Measurements from ENCODE around the gene GALNT9.

The GALNT9 gene

DNA sequence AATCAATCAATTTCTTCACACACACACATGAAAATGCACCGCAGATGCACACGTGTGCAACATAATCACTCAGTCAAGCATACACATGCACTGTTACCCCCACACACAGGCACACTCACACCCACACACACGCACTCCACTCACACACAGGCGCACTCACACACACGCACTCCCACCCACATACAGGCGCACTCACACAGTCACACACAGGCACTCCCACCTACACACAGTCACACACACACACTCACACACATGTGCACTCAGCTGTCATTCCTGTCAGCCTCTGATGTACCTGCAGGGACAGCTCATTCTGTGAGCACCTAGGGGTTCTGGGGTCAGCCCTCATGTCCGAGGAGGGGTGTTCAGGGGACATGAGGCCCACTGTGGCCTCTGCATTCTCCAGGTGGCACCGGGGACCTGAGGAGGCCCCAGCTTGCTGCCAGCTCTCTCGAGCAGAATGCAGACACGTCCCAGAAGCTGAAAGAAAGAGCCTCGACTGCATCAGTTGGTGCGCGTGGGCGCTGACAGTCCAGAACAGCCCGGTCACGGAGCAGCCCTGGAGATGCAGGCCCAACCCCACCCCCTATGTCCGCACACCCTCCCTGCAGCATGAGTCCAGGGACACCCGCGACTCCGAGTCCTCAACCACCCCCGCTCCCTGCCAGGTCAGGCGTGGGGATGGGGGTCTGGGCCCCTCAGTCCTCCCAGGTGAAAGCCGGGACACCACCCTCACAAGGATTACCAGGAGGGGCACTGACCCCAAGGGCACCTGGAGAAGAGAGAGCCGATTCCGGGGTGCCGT, 115.8 kb downstream of the GALNT9 start:
- Histone ChIP-seq H3K79me2 (ENCODE audit: control insufficient read depth, insufficient read depth, low read length, unreplicated experiment) (no peaks in the 10 kb centered on the region), H3K4me3 (ENCODE audit: low read depth, low read length) (no peak overlapping the region), H3K27me3 (ENCODE audit: insufficient read depth, low read length) (no peaks in the 10 kb centered on the region), H3K4me1 (ENCODE audit: control insufficient read depth, insufficient read depth, low read length, unreplicated experiment) (no peaks in the 10 kb centered on the region), H3K36me3 (ENCODE audit: insufficient read depth, low read length) (no peaks in the 10 kb centered on the region), H2AFZ (ENCODE audit: low read length, unreplicated experiment) (no peak overlapping the region), H3K27ac (ENCODE audit: low read depth, low read length) (no peak overlapping the region)

DNA sequence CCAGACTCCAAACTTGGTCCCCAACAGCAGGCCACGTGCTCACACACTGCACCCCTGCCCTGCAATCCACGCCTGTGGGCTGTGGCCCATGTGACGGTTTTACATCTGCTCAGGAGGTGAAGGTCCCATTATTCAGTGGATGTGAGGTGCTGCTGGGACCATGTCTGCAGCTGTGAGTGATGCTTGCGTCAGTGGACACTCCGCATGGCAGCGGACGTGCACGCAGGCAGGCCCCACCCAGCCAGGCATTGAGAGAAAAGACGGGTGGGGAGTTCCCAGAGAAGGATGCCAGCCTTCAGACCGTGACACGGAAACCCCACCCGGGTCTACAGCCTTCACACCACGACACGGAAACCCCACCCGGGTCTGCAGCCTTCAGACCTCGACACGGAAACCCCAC, 117.6 kb downstream of the GALNT9 start:
- no peaks in the 10 kb centered on the region for H3K79me2 ChIP-seq (ENCODE audit: control insufficient read depth, insufficient read depth, low read length, unreplicated experiment)
- no peak overlapping the region for H2AFZ ChIP-seq (ENCODE audit: low read length, unreplicated experiment)
- peaks cover 4% of the 10 kb centered on the region; the same call in 1 of the 2 replicates for H3K27me3 ChIP-seq (ENCODE audit: insufficient read depth, low read length)
- no peak overlapping the region for H3K4me3 ChIP-seq (ENCODE audit: low read depth, low read length)
- no peaks in the 10 kb centered on the region for H3K36me3 ChIP-seq (ENCODE audit: insufficient read depth, low read length)
- H3K27ac ChIP-seq (ENCODE audit: low read depth, low read length), result no peak overlapping the region
- H3K4me1 ChIP-seq (ENCODE audit: control insufficient read depth, insufficient read depth, low read length, unreplicated experiment), result no peaks in the 10 kb centered on the region

- Histone ChIP-seq H3K4me1 (ENCODE audit: control insufficient read depth, insufficient read depth, low read length, unreplicated experiment) (no peaks in the 10 kb centered on the region), H3K79me2 (ENCODE audit: control insufficient read depth, insufficient read depth, low read length, unreplicated experiment) (no peaks in the 10 kb centered on the region), H3K4me3 (ENCODE audit: low read depth, low read length) (no peak overlapping the region), H2AFZ (ENCODE audit: low read length, unreplicated experiment) (no peak overlapping the region), H3K27ac (ENCODE audit: low read depth, low read length) (no peak overlapping the region), H3K36me3 (ENCODE audit: insufficient read depth, low read length) (no peaks in the 10 kb centered on the region), H3K27me3 (ENCODE audit: insufficient read depth, low read length) (peaks cover 9% of the 10 kb centered on the region; the same call in 1 of the 2 replicates)
These were observed 118.1 kb downstream of the GALNT9 start for GRCh38 chr12:132211326-132211725.

GRCh38 chr12:132210223-132211055, 119.0 kb downstream of the GALNT9 start:
- peaks cover 18% of the 10 kb centered on the region for H3K27me3 ChIP-seq (ENCODE audit: insufficient read depth, low read length)
- H3K27ac ChIP-seq (ENCODE audit: low read depth, low read length), result no peak overlapping the region
- no peaks in the 10 kb centered on the region for H3K36me3 ChIP-seq (ENCODE audit: insufficient read depth, low read length)
- no peak overlapping the region for H2AFZ ChIP-seq (ENCODE audit: low read length, unreplicated experiment)
- H3K4me1 ChIP-seq (ENCODE audit: control insufficient read depth, insufficient read depth, low read length, unreplicated experiment), result no peaks in the 10 kb centered on the region
- H3K4me3 ChIP-seq (ENCODE audit: low read depth, low read length), result no peak overlapping the region
- no peaks in the 10 kb centered on the region for H3K79me2 ChIP-seq (ENCODE audit: control insufficient read depth, insufficient read depth, low read length, unreplicated experiment)

- Histone ChIP-seq H3K4me3 (ENCODE audit: low read depth, low read length) (no peak overlapping the region), H3K27me3 (ENCODE audit: insufficient read depth, low read length) (peaks cover 25% of the 10 kb centered on the region), H3K36me3 (ENCODE audit: insufficient read depth, low read length) (no peaks in the 10 kb centered on the region), H2AFZ (ENCODE audit: low read length, unreplicated experiment) (no peak overlapping the region), H3K4me1 (ENCODE audit: control insufficient read depth, insufficient read depth, low read length, unreplicated experiment) (no peaks in the 10 kb centered on the region), H3K79me2 (ENCODE audit: control insufficient read depth, insufficient read depth, low read length, unreplicated experiment) (no peaks in the 10 kb centered on the region), H3K27ac (ENCODE audit: low read depth, low read length) (no peak overlapping the region)
These were observed 119.7 kb downstream of the GALNT9 start for GRCh38 chr12:132209619-132210222.

- no peak overlapping the region for H3K27ac ChIP-seq (ENCODE audit: low read depth, low read length)
- H2AFZ ChIP-seq (ENCODE audit: low read length, unreplicated experiment), result no peak overlapping the region
- H3K4me1 ChIP-seq (ENCODE audit: control insufficient read depth, insufficient read depth, low read length, unreplicated experiment), result no peaks in the 10 kb centered on the region
- H3K79me2 ChIP-seq (ENCODE audit: control insufficient read depth, insufficient read depth, low read length, unreplicated experiment), result no peaks in the 10 kb centered on the region
- no peaks in the 10 kb centered on the region for H3K36me3 ChIP-seq (ENCODE audit: insufficient read depth, low read length)
- peaks cover 32% of the 10 kb centered on the region for H3K27me3 ChIP-seq (ENCODE audit: insufficient read depth, low read length)
- no peak overlapping the region for H3K4me3 ChIP-seq (ENCODE audit: low read depth, low read length)
These were observed 121.1 kb downstream of the GALNT9 start for GRCh38 chr12:132208153-132208823.

DNA sequence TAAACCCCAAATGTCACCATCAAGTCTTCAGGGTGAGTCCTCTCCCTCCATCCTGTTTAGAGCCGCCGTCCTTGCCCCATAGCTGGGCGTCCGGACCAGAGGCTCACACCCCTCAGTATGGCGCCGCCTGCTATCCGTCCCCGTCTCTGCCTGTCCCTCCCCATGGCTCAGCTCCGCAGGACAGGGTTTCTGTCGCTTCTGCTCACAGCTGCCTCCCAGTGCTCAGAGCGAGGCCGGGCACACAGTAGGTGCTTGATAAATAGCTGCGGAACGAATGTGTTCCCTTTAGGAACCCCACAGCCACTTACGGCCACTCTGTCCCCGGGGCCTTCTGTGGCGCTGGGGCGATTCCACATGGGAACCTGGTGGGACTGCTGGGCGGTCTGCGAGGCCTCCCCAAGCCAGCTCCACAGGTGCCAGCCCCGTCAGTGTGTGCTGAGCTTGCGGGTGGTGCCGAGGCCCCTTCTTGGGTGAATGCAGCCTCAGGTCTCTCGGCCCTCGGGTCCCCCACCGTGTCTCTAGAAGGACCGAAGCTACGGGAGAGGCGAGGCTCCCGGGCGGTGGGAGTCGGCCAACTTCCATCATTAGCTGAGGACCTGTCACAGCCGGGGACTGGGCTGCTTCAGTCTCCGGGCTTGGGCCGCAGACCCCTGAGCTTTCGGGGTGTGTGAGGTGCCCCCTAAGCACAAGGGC, 122.2 kb downstream of the GALNT9 start:
- H3K36me3 ChIP-seq (ENCODE audit: insufficient read depth, low read length), result no peaks in the 10 kb centered on the region
- H3K4me1 ChIP-seq (ENCODE audit: control insufficient read depth, insufficient read depth, low read length, unreplicated experiment), result no peaks in the 10 kb centered on the region
- H3K79me2 ChIP-seq (ENCODE audit: control insufficient read depth, insufficient read depth, low read length, unreplicated experiment), result no peaks in the 10 kb centered on the region
- peaks cover 32% of the 10 kb centered on the region for H3K27me3 ChIP-seq (ENCODE audit: insufficient read depth, low read length)
- no peak overlapping the region for H2AFZ ChIP-seq (ENCODE audit: low read length, unreplicated experiment)
- H3K4me3 ChIP-seq (ENCODE audit: low read depth, low read length), result no peak overlapping the region
- no peak overlapping the region for H3K27ac ChIP-seq (ENCODE audit: low read depth, low read length)

DNA sequence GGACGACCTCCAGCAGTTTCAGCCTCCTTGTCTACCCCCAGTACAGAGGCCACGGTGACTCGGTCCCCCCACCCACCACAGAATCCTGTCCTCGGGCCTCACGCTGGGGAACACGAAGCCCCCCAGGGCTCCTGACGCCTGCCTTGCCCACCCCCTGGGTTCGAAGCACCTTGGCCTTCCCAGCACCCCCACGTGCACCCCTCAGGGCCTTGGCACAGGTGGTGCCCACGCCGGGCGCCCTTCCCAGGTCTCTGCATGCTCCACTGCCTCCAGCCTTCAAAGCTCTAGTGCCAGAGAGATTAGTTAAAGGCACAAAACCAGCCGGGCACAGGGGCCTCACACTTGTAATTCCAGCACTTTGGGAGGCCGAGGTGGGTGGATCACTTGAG, 123.3 kb downstream of the GALNT9 start:
- H3K4me1 ChIP-seq (ENCODE audit: control insufficient read depth, insufficient read depth, low read length, unreplicated experiment), result no peaks in the 10 kb centered on the region
- peaks cover 32% of the 10 kb centered on the region for H3K27me3 ChIP-seq (ENCODE audit: insufficient read depth, low read length)

DNA sequence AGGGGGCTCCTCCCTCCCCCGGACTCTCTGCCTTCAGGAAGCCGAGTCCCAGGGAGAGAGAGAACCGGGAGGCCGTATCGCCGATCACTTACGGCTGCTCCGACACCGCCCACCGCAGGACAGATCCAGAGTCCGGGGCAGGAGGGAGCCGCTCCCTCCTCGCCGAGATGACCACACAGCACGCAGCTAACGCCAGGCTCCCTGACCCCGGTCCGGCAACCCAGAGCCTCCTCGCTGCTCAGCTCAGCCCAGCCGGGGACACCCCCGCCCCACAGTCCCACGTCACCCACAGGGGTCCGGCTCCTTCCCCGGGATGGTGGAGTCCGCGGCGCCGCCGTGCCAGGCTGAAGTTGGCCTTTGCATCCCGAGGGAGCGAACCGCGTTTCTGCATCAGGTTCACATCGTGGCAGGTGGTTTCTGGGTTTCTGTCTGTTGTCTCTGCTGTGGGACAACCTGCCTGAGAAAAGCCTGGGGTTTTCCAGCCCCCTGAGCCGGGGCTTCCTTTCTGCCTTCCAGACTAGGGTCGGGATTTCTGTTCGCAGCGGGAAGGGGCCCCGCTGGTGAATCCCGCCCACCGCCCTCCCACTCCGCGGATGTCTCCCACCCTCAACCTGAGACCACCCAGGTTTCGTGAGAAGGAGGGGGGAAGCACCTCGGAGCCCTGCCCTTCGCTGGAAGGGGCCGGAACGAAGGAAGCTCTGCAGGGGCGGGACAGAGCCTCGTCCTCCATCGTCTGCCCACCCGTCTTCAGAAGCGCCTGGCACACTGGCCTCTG, 123.9 kb downstream of the GALNT9 start:
- Histone ChIP-seq H3K4me3 (ENCODE audit: low read depth, low read length) (0 out of 2 replicates have a peak overlapping the region, but pooled peaks have one; percentile 31), H3K27me3 (ENCODE audit: insufficient read depth, low read length) (peaks cover 32% of the 10 kb centered on the region), H3K79me2 (ENCODE audit: control insufficient read depth, insufficient read depth, low read length, unreplicated experiment) (no peaks in the 10 kb centered on the region), H3K36me3 (ENCODE audit: insufficient read depth, low read length) (no peaks in the 10 kb centered on the region), H3K27ac (ENCODE audit: low read depth, low read length) (no peak overlapping the region), H2AFZ (ENCODE audit: low read length, unreplicated experiment) (no peak overlapping the region), H3K4me1 (ENCODE audit: control insufficient read depth, insufficient read depth, low read length, unreplicated experiment) (no peaks in the 10 kb centered on the region)

More for the DNA sequence above, 123.3 kb downstream of the GALNT9 start:
- no peaks in the 10 kb centered on the region for H3K36me3 ChIP-seq (ENCODE audit: insufficient read depth, low read length)
- H3K79me2 ChIP-seq (ENCODE audit: control insufficient read depth, insufficient read depth, low read length, unreplicated experiment), result no peaks in the 10 kb centered on the region
- no peak overlapping the region for H3K27ac ChIP-seq (ENCODE audit: low read depth, low read length)
- no peak overlapping the region for H3K4me3 ChIP-seq (ENCODE audit: low read depth, low read length)
- no peak overlapping the region for H2AFZ ChIP-seq (ENCODE audit: low read length, unreplicated experiment)

Data from ACC112 (cell line).